M059J (cell line): ENCODE data around the gene FAM13B. TPM values are rescaled to one million over a fixed set of nuclear protein-coding genes. Genes with fewer than 3 reads are reported as not detected.
"Not testable (repeated sequence)": the region's sequence is repeated elsewhere in the genome, so short reads cannot be mapped to it uniquely, and the experiment has no call there.

Source experiments
- DNase-seq: peaks from one replicate; pipeline ENCODE4 v3.0.0-alpha.2; 2012; ENCODE audit warnings: low read depth
- total RNA-seq: library from RNA; depleted of rRNA; stranded (reverse); fragments of >200 nt; shearing (Covaris generic); gene quantifications from 2 replicates; pipeline ENCODE4 v1.2.3, GENCODE V29; 2014; rRNA removed

Gene FAM13B
- total RNA-seq: 9.0 and 13.0 TPM in 2 replicates

DNA sequence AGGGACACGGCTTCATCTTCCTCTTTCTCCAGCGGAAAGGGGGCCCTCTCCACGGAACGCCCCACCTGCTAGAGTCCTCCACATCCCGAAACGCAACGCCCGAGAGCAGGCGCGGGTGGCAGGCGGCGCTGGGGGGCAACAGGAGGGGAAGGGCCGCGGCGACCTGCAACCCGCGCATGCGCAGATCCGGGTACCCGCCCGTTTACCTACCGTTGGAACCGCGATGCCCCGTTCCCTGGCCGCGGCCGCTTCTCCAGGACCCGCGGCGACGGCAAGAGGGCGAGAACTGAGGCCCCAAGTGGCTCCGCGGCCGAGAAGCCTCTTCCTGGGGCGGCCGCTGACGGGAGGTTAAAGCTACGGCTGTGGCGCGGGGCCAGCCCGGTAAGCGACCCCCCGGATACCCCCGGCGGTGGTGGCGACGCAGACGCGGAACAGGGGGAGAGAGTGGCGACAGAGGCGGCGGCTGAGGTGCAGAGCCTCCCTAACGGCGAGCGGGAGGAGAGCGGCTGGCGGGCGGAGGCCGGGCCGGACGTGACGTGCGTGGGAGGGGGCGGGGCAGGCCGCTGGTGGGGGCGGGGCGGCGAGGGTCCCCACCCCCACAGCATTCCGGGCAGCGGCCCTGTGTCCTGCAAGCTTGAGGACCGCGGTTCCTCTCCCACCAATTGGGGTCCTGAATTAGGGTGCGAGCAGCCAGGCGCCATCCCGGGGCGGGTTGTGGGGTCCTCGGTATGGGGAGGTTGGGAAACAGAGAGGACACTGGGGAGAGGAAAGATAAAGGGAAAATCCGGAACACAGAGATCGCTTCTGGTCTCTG is at the start of gene FAM13B:
FAM13B (minus strand) TSS at position 508 of the 814 bp plus-strand sequence. CDS start 13,968 bp downstream, outside the sequence.
- peak; percentile 70 for DNase-seq

DNA sequence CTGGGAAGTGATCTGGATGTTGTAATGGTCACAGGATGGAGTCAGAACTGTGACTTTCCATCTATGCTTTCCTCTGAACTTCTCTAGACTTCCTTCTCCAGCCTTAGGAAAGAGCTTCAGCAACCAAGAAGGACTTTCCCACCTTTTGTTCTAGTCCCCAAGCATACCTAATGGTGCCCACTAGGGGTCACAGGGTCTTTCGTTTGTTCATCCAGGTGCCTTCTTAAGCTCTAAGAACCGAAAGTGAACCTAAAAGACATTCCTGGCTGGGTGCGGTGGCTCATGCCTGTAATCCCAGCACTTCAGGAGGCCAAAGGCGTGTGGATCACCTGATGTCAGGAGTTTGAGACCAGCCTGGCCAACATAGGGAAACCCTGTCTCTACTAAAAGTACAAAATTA is 49.2 kb upstream of the FAM13B start:
- no peak for DNase-seq

DNA sequence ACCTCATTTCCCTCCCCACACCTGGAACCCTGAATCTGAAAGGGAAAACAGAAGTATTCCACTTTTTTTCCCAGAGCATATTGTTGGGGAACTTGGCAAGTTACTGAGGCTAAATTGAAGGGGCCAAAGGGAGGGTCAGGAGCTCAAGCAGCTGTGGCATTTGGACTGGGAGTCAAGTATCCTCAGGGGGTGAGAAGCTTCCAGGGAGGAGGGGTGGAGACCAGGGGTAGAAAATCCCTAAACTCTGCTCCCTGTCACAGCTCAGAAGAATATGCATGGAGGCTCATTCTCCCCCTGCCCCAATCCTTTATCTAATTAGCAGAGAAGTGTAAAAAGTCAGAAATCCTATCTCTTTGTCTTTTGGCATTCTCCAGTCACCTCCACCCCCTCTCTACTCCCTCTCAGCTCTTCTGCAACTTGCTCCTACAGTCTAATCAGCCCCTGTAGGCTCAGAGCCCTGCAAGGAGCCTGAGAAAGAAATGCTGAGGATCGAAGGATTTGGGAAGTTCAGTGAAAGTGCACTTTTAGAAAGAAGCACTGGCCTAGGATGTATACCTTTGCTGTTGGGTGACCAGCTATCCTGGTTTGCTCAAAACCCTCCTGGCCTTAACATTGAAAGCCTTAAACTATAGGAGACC is 45.2 kb upstream of the FAM13B start:
- DNase-seq: no peak

DNA sequence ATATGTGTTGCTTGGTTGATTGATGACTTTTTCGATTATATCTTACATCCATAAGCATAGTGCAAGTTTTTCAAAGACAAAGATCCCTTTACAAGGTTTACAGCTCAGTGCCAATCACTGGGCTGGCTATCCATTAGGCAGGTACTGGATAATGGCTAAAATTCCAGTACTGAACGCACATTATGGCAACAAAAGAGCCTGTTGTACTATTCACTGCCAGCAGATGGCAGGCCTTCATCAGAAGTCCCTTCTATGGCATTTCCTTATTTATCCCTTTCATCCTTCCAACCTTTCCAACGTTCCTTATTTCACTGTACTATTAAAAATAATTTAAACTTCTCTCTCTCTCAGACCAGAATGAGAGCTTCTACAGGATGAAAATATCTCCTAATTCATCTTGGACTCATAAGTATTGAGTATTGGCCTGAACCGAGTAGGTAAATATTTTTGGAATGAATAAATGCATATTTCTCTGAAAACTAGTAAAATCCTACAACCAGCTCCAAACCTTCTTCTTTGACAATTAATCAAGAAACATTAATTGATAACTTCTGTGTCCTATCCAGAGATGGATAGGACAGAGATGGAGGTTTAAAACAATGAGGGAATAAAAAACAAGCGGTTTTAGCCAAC is 44.3 kb upstream of the FAM13B start:
- peak; percentile 60 for DNase-seq

DNA sequence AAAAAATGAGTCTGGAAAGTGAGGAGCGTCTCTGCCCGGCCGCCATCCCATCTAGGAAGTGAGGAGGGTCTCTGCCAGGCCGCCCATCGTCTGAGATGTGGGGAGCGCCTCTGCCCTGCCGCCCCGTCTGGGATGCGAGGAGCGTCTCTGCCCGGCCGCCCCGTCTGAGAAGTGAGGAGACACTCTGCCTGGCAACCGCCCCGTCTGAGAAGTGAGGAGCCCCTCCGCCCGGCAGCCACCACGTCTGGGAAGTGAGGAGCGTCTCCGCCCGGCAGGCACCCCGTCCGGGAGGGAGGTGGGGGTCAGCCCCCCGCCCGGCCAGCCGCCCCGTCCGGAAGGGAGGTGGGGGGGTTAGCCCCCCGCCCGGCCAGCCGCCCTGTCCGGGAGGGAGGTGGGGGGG is 37.1 kb upstream of the FAM13B start:
- not testable (repeated sequence) for DNase-seq

DNA sequence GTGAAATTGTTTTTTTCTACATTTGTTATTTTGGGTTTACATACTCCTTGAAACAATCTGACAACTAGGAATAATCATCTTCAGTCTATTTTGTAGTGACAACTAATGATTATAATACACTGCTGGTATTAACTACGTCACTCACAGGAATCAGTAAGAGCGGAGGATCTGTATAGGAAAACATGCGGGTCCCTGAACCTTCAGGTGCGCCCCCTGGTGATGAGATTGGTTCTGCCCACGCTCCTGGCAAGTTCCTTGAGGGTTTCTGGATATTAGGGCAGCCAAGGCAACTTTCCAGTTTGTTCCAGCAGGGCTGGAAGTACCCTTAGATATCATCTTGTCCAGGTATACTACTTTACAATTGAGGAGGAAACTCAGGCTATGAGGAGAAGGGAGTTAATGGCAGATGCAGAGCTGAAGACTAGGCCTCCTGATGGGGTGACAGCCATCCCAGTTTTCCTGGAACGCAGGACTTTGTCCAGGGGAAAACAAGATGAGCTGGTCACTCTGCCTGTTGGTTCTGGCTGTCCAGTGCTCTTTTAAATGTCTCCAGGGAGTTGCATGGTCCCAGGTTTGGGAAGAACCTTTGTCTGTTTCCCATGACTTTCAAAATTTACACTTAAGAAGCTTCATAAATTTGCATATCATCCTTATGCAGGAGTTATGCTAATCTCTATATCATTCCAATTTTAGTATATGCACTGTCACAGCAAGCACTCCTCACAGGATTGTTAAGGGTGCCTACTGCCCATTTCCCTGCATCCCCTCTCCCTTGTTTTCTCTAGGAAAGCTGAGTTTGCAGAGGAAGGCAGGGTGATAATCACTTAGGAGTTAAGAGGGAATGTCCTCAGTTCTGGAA is 36.1 kb upstream of the FAM13B start:
- peak; percentile 67 for DNase-seq

DNA sequence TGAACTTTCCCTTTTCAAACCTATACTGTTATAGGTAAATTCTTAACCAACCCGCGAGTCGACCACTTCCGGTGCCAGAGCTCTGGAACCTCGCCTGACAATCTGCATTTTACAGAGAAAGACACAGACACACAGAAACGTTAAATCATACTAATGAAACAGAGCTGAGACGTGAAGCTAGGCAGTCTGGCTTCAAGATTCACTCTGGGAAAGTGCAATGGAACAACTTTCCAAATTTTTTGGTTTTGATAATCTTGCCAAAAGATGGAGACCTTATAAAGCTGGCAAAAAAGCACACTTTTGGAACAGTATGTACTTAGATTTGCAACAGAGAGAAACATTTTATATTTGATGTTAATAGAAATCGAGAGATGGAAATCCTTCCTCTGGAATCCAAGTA is 35.1 kb upstream of the FAM13B start:
- no peak for DNase-seq

DNA sequence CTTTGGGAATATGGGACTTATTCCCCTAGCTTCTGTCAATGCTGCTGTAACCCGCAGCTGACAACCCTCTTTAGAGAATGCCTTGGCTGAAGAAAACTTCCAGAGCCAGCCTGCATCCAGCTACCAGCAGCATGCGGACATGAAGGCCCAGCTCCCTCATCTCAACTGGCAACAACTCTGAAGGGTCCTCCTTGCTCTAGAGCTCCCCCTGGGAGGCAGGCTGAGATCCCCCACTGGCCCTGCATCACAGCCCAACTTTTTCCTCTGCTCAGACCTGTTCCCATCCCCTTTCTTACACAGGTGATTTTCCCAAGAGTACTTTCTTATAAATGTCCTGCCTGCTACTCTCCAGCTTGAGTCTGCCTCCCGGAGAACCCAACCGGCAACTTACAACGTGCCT is 32.2 kb upstream of the FAM13B start:
- no peak for DNase-seq

DNA sequence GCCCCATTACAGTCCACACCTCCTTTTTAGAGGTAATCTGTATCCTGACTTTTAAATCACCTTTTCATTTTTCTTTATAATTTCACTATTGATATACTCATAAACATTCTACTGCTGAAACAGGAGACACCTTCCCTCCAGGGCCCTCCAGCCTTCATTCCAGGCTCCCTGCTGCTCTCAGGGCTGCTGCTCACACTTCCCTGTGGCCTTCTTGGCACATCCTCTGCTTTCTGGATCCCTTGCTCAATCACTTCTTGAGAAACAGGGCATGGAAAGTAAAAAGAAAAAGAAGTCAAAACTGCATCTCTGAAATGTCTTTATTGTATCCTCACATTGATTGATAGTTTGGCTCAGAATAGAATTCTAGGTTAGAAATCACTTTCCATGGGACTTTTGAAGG is 31.6 kb upstream of the FAM13B start:
- DNase-seq: no peak

DNA sequence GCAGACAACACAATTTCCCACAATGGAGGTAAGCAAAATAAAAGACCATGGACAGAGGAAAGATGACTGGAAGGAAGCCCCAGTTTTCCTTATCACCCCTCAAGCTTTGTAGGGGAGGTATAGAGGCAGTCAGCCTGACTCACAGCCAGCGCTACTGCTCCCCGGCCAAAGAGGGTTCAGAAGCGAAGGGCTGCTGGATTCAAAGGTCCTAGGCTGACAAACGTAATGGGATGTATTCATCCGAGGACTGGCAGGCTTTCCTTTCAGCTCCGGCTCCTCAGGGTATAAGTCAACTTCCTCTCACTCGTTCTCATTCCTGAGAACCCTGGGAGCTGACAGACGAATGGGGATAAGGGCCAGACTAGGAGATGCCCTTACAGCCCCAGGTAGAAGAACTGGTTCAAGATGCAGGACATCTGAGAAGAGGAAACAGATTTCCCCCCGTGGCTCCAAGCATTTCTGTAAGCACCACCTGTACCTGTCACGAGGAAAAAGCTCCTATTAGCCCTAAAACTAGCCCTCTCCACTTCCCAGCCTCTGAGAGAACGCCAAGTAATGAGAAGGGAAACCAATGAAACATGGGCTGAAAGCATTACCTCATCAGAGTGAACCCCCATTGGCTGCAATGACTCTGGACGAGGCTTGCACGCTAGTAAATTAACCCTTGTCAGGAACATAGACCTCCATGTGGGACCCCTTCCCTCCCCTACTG is 22.1 kb upstream of the FAM13B start:
- DNase-seq: peak; percentile 25

DNA sequence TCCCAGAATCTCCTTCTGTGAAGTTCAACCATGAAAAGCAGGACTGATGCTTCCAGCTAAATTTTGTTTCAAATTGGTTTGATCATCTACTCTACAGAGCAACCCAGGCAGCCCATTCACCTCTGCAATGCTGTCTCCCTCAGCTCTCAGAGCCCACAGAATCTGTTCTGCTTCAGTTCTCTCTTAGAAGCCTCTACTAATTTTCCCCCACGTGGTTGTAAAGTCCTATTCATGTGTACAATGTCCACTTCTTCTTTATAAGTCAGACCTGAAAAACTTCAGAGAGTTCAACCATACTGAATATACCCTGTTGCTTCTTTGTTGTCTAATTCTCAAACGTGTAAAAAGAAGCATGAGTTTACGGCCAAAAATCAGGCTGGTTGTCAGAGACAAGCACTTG is 21.3 kb upstream of the FAM13B start:
- no peak for DNase-seq

DNA sequence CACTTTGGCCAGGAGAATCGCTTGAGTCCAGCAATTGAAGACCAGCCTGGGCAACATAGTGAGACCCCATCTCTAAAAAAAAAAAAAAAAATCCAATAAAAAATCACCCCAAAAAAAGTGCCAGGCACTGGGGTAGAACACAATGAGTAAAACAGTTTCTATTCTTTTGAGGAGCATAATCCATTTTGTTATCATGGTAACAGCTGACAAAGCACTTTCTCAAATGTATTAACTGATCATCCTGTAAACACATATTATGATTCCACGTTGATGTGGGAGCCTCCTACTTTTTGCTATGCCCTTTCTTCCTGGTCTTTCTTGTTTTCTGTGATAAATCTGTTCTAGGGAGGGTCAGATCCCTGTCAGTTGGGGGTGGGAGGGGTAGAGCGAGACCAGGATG is 20.7 kb upstream of the FAM13B start:
- DNase-seq: no peak

DNA sequence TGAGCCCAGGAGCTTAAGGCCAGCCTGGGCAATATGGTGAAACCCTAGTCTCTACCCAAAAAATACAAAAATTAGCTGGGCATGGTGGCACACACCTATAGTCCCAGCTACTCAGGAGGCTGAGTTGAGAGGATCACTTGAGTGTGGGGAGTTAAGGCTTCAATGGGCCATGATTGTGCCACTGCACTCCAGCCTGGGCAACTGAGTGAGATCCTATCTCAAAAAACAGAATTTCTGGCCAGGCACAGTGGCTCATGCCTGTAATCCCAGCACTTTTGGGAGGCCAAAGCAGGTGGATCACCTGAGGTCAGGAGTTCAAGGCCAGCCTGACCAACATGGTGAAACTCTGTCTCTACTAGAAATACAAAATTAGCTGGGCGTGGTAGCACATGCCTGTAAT is 19.8 kb upstream of the FAM13B start:
- DNase-seq: not testable (repeated sequence)

DNA sequence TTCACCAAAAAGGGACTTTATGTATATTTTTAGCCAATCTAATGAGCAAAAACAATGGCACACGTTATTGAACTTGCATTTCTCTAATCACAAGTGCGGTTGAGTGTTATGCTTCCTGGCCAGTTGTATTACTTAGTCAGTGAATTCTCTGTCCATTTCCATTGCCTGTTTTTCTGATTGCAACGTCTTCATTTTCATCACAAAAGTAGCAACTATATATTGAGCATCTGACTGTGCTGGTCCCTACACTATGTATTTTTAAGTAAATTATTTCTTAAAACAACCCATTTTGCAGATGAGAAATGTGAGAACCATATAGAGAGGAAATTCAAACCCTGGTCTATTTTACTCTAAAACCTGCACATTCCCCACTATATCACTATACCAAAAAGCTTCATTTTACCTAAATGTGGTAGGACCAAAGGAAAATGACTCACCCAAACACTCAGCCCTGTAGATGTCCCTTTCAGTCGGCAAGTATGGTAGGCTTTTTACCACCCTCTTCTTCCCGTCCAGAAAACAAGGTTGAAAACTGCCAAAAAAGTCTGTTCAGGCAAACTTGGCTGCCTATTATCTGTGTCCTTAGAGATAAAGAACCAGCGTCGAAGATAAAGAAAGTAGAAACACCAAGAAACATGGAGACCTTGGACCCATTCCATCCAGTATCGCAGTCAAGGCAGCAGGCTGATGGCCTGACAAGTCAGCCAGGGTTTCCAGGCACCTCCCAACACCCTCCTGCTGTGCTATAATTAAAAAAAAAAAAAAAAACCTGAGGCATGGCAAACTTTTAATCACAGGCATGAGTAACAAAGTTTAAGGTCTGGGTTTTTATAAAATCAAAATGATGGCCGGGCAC is 18.8 kb upstream of the FAM13B start:
- no peak for DNase-seq

DNA sequence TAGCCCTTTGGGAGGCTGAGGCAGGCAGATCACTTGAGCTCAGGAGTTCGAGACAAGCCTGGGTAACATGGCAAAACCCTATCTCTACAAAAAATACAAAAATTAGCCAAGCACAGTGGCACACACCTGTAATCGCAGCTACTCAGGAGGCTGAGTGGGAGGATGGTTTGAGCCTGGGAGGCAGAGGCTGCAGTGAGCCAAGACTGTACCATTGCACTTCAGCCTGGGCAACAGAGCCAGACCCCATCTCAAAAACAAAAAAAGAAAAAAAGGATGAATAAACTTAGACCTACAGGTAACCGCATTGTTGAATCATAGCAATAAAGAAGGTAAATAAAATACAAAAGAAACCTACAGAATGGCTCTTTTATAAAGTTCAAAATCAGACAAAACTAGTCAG is 12.4 kb upstream of the FAM13B start:
- not testable (repeated sequence) for DNase-seq

DNA sequence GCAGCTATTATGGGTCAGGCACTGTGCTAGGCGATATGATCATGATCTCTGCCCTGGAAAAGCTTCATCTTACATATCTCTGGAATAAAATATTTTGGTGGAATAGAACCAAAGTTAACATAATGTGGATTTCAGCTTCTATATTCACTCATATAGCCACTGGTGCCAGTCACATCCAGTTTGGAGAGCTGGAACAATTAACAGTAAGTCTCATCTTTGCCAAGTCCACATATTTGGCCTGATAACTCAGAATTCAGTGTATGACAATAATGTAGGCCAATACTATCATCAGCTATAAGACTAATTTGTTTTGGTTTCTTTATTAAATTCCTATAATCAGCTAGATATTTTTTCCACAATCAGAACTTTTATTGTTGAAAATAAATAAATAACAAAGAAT is 5.9 kb upstream of the FAM13B start:
- no peak for DNase-seq

DNA sequence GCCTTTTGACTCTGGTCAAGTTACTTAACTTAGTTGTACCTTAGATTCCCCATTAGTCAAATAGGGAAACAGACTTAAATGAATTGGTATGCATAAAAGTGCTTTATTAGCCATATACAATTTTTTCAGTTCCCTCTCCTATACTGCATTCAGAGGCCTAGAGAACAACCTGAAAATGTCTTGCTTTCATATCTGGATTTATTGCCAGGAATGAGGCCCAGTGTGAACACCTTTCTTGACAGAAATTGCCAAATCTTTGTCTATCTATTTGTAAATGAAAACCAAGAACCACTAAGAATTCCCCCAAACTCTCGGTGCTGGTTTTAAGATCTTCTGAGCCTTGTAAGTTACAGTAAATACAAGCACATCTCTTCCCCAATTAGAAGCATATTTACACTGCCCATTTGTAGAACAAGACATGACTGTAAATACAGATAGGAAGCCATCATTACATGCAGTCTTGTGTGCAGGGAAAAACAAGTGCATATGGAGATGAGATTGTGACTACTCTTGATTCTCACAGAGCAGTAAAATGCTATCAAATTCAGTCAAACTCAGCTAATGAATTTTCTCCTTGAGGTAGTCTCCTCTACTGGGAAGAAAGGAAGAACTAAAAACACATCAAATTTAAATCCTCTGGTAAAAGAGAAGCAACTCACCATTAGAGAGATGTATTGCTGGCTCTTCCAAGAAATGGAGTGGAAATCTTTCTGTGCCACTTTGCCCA is 5.2 kb upstream of the FAM13B start:
- DNase-seq: no peak

DNA sequence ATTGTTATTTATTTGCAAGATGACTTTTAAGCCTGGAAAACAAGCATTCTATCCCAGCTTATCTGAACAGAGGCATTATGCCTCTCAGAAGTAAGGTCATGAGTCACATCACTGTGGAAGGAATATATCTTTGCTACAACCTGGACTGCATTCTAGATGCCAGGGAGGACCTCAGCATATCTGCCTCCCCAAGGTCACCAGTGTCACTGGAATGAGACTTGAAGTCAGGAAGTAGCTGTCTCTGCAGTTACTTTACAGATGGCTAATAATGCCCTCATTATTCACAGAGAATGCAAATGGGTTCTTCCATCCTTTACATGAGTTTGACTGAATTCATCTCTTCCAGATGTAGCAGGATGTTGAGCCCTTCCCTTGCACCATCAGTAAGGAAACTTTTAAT is 4.4 kb upstream of the FAM13B start:
- DNase-seq: no peak
